Central memory CD8-positive, alpha-beta T cell (primary cell): ENCODE data around the gene P4HA1.

Source experiments
- ATAC-seq: fragments of 150-1000 bp; cut with Tn5 transposase; replicated peaks from 2 replicates; pipeline ENCODE4 v1.10.0; 2022; ENCODE audit warnings: mild to moderate bottlenecking, moderate FRiP score, moderate number of reproducible peaks; ENCODE audit not compliant: poor library complexity, severe bottlenecking; ENCODE audit errors: extremely low read depth
- DNase-seq, 2 donors: peaks; one replicate each; pipeline ENCODE4 v3.0.0; 2021; ENCODE audit warnings: low spot score in 2 of 2
- H3K27ac Mint-ChIP-seq: one replicate; pipeline ENCODE4 v1.8.0; 2022; ENCODE audit warnings: low read depth, mild to moderate bottlenecking, moderate library complexity, mixed read lengths
- H3K27me3 Mint-ChIP-seq: one replicate; pipeline ENCODE4 v1.8.0; 2022; ENCODE audit warnings: mixed read lengths
- H3K36me3 Mint-ChIP-seq: one replicate; pipeline ENCODE4 v1.8.0; 2022; ENCODE audit warnings: mild to moderate bottlenecking, moderate library complexity, mixed read lengths; ENCODE audit not compliant: insufficient read depth
- H3K4me1 Mint-ChIP-seq: one replicate; pipeline ENCODE4 v1.8.0; 2022; ENCODE audit warnings: mixed read lengths
- H3K4me3 Mint-ChIP-seq: one replicate; pipeline ENCODE4 v1.8.0; 2022; ENCODE audit warnings: mild to moderate bottlenecking, moderate library complexity, mixed read lengths
- H3K9me3 Mint-ChIP-seq: one replicate; pipeline ENCODE4 v1.8.0; 2022; ENCODE audit warnings: mixed read lengths

The P4HA1 gene

DNA sequence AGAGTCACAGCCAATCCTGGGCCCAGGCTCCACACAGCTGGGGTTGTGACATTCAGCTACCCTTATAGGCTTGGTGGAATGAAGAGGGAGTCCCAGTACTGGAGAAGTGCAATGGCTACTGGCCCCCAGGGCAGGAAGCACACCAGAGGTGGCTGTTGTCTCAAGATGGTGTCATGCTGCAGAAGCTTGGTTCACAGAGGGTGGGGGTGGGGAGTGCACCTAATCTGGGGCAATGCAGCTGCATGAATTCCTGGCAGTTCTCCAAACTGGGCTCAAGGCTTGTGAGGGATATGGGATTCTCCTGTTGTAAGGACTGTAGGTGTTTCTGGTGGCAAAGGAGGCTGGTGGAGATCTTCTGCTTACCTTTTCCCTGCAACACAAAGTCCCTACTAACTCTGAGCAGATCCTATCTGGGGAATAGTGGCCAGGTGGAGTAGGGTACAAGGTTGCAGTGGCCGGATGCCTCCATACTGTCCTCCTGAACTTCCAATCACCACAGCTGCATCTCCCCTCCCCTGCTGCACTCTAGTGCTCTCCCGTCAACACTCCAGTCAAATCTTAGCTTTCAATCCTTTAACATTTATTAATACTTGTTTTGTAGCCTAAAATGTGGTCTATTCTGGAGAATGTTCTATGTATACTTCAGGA lies 114.7 kb downstream of the P4HA1 start:
- H3K4me3 Mint-ChIP-seq = no peak overlapping the region
- H3K9me3 Mint-ChIP-seq = peaks cover 32% of the 10 kb centered on the region
- peaks cover 62% of the 10 kb centered on the region for H3K27me3 Mint-ChIP-seq
- no peak for ATAC-seq
- no peaks in the 10 kb centered on the region for H3K36me3 Mint-ChIP-seq
- no peak overlapping the region for H3K27ac Mint-ChIP-seq
- DNase-seq = no peak
- H3K4me1 Mint-ChIP-seq = no peaks in the 10 kb centered on the region

DNA sequence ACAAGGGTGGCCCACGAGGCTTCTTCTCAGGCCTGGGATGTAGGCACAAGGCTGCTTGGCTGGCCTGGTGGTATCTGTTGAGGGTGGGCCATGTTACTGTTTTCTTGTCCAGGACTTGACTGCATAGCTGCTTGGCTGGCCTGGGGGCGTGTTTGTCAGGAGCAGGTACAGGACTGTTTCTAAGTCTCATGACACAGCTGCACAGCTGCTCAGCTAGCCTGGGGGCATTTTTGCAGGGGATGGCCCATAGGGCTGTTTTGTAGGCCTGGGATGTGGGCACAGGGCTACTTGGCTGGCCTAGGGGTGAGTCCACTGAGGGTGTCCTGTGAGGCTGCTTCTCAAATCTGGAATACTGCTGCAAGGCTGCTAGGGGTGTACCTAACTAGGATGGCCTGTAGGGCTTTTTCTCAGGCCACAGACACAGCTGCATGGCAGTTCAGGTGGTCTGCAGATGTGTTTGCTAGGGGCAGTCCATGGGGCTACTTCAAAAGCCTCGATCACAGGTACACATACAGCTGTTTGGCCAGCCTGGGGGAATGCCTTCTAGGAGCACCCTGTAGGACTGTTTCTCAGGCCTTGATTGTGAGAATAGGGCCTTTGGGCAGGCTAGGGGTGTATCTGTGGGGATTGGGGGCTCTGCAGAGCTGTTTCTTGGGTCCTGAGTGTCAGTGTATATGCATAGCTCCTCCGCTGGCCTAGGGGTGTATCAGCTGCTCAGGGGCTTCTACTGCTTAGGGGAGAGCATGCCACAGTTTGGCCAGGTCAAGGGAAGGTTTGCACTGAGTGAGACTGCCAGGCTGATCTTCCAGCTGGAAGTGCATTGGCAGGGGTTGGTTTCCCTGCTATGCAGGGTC lies 115.4 kb downstream of the P4HA1 start:
- Mint-ChIP-seq H3K4me3 (no peak overlapping the region), H3K4me1 (no peaks in the 10 kb centered on the region), H3K9me3 (peaks cover 36% of the 10 kb centered on the region), H3K27me3 (peaks cover 69% of the 10 kb centered on the region), H3K36me3 (no peaks in the 10 kb centered on the region), H3K27ac (no peak overlapping the region)
- DNase-seq = no peak
- no peak for ATAC-seq

DNA sequence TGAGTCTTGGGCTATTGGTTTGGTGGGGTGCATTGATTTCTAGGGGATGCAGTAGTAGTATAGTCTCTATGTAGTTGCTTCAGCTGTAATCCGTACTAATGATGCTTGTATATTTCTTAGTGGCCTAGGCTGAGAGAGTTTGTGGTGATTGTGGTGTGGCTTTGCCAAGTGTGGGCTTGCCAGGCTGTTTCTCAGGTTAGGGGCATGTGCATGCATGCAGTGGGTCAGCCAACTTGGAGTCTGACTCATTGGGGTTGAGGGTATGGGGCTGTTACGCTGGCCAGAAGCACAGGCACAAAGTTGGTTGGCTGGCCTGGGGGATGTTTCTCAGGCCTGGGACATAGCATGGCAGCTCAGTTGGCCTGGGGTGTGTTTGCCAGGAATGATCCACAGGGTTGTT lies 116.3 kb downstream of the P4HA1 start:
- DNase-seq = no peak
- peaks cover 44% of the 10 kb centered on the region for H3K9me3 Mint-ChIP-seq
- H3K4me3 Mint-ChIP-seq = no peak overlapping the region

DNA sequence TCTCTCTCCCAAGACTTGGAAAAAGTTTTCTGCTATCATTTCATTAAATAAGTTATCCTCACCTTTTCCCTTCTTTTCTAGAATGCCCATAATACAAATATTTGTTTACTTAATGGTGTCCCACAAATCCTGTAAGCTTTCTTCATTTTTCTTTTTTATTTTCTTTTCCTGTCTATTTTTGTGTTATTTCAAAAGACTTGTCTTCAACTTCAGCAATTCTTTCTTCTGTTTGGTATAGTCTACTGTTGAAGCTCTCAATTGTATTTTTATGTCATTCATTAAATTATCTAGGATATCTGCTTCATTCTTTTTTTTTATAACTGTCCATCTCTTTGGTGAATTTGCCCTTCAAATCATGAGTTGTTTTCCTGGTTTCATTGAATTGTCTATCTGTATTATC lies 117.0 kb downstream of the P4HA1 start:
- no peak for ATAC-seq
- no peaks in the 10 kb centered on the region for H3K4me1 Mint-ChIP-seq
- H3K4me3 Mint-ChIP-seq = no peak overlapping the region
- peaks cover 83% of the 10 kb centered on the region for H3K27me3 Mint-ChIP-seq
- no peak overlapping the region for H3K27ac Mint-ChIP-seq
- no peaks in the 10 kb centered on the region for H3K36me3 Mint-ChIP-seq
- H3K9me3 Mint-ChIP-seq = peaks cover 46% of the 10 kb centered on the region
- DNase-seq = no peak

More for the DNA sequence above, 116.3 kb downstream of the P4HA1 start:
- H3K27me3 Mint-ChIP-seq = peaks cover 77% of the 10 kb centered on the region
- no peak overlapping the region for H3K27ac Mint-ChIP-seq
- H3K36me3 Mint-ChIP-seq = no peaks in the 10 kb centered on the region
- ATAC-seq = no peak
- H3K4me1 Mint-ChIP-seq = no peaks in the 10 kb centered on the region

DNA sequence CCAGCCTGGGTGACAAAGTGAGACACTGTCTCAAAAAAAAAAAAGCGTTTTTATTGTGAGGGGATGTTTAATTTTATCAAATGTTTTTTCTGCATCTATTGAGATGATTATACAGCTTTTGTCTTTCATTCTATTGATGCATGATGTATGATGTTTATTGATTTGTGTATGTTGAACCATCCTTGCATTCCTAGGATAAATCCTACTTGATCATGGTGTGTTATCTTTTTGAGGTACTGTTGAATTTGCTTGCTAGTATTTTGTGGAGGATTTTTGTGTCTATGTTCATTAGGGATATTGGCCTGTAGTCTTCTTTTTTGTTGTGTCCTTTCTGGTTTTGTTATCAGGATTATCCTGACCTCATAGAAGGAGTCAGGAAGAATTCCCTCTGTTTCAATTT lies 119.8 kb downstream of the P4HA1 start:
- DNase-seq (no peak), ATAC-seq (no peak)
- Mint-ChIP-seq H3K4me3 (no peak overlapping the region), H3K9me3 (peaks cover 46% of the 10 kb centered on the region), H3K36me3 (no peaks in the 10 kb centered on the region), H3K27me3 (peaks cover 84% of the 10 kb centered on the region), H3K27ac (no peak overlapping the region), H3K4me1 (no peaks in the 10 kb centered on the region)
